Lung (tissue), 12 donors: Measurements from ENCODE around the gene COL4A6. TPM values are rescaled to one million over a fixed set of nuclear protein-coding genes. Genes with fewer than 3 reads are reported as not detected.

ENCODE experiments used
- ATAC-seq: fragments of 200-7000 bp; cut with Tn5 transposase; one replicate; pipeline ENCODE4 v1.9.1; 2020; ENCODE audit warnings: moderate number of reproducible peaks; ENCODE audit not compliant: insufficient read depth, low FRiP score
- DNase-seq, 3 donors: peaks; one replicate each; pipeline ENCODE4 v3.0.0-alpha.2; 2013 to 2017
- H3K27ac ChIP-seq, 2 donors: one replicate each; pipeline ENCODE4 v1.5.1; 2013; ENCODE audit warnings: mild to moderate bottlenecking in 2 of 2, moderate library complexity in 2 of 2, control low read depth in 1 of 2, inconsistent platforms in 1 of 2, low read depth in 1 of 2, low read length in 1 of 2
- H3K27me3 ChIP-seq, 3 donors: one replicate each; pipeline ENCODE4 v1.5.1; 2013; ENCODE audit warnings: low read length in 2 of 3; ENCODE audit not compliant: control insufficient read depth in 3 of 3, insufficient read depth in 3 of 3
- H3K36me3 ChIP-seq, 4 donors: one replicate each; pipeline ENCODE4 v1.5.1; 2013; ENCODE audit warnings: low read length in 4 of 4, mild to moderate bottlenecking in 1 of 4, moderate library complexity in 1 of 4; ENCODE audit not compliant: control insufficient read depth in 4 of 4, insufficient read depth in 4 of 4
- H3K4me1 ChIP-seq, 5 donors: one replicate each; pipeline ENCODE4 v1.5.1; 2013; ENCODE audit warnings: low read length in 5 of 5, mild to moderate bottlenecking in 2 of 5, moderate library complexity in 1 of 5; ENCODE audit not compliant: control insufficient read depth in 5 of 5, insufficient read depth in 5 of 5
- H3K4me3 ChIP-seq: one replicate; pipeline ENCODE4 v1.5.1; 2013; ENCODE audit warnings: mild to moderate bottlenecking, control low read depth, moderate library complexity
- H3K9ac ChIP-seq, 2 donors: one replicate each; pipeline ENCODE4 v1.5.1; 2013; ENCODE audit warnings: low read length in 2 of 2, control low read depth in 1 of 2; ENCODE audit not compliant: insufficient read depth in 1 of 2
- H3K9me3 ChIP-seq, 4 donors: one replicate each; pipeline ENCODE4 v1.5.1; 2013; ENCODE audit warnings: low read length in 3 of 4, mild to moderate bottlenecking in 1 of 4, moderate library complexity in 1 of 4; ENCODE audit not compliant: control insufficient read depth in 4 of 4, insufficient read depth in 3 of 4
- CTCF ChIP-seq: IDR thresholded peaks from 2 replicates; pipeline ENCODE4 v1.5.1; 2012; ENCODE audit warnings: mild to moderate bottlenecking; ENCODE audit errors: control extremely low read depth, extremely low read depth
- WGBS, 2 donors: extraction: QIAGEN DNeasy Blood & Tissue Kit; methylation state at CpG; one replicate each; pipeline ENCODE4 v1.1.7; 2013; 5-methylcytosine and 5-hydroxymethylcytosine counted together
- polyA plus RNA-seq, 2 donors: library from polyadenylated mRNA; stranded (reverse); fragments of 200-250 nt; gene quantifications; one replicate each; pipeline ENCODE4 v1.2.1, GENCODE V29; 2013
- total RNA-seq, 2 donors: library from RNA; depleted of rRNA in 1 of 2; stranded (reverse); fragments of >200 nt in 1 of 2; gene quantifications; one replicate each; pipeline ENCODE4 v1.2.1, GENCODE V29; 2014 to 2021
- donor health status: control.
- donor health status: control.
- donor health status: Bipolar disorder and iron deficiency.
- donor health status: healthy.
- donor health status: DM: yes; HTN: yes; CAD: no.

The COL4A6 gene
- total and polyA plus RNA-seq, 4 donors = 0.57 to 16.7 (median 1.6) TPM

GRCh38 chrX:108299704-108300103, 138.5 kb downstream of the COL4A6 start:
- Histone ChIP-seq H3K4me3 (no peak overlapping the region), H3K4me1 (peaks cover 0 to 45% (median 10%) of the 10 kb centered on the region in 5 donors), H3K9me3 (no peaks in the 10 kb centered on the region), H3K27ac (no peak overlapping the region), H3K27me3 (peaks cover 0 to 38% (median 5%) of the 10 kb centered on the region in 3 donors), H3K9ac (no peak overlapping the region), H3K36me3 (no peaks in the 10 kb centered on the region)
- no peak for TF ChIP-seq CTCF
- no peak for ATAC-seq
- 83 to 86% methylated on average over 1 of the region's 1 CpG for WGBS, 2 donors
- no peak for DNase-seq

- ATAC-seq (no peak), DNase-seq (peak; percentile 61 to 73 (median 67))
- Histone ChIP-seq H3K27me3 (peaks cover 0 to 40% (median 5%) of the 10 kb centered on the region in 3 donors), H3K9ac (no peak overlapping the region), H3K4me1 (peaks cover 0 to 45% (median 10%) of the 10 kb centered on the region in 5 donors), H3K4me3 (no peak overlapping the region), H3K9me3 (no peaks in the 10 kb centered on the region), H3K27ac (no peak overlapping the region), H3K36me3 (no peaks in the 10 kb centered on the region)
- no peak for TF ChIP-seq CTCF
- 2 to 15% methylated on average over 2 of the region's 2 CpGs for WGBS, 2 donors
Observed at GRCh38 chrX:108299101-108299591, 139.1 kb downstream of the COL4A6 start.

- ATAC-seq = no peak
- WGBS, 2 donors = 77 to 91% methylated on average over 16 to 18 of the region's 18 CpGs
- DNase-seq = no peak
- Histone ChIP-seq H3K9ac (no peak overlapping the region), H3K27me3 (peaks cover 0 to 44% (median 5%) of the 10 kb centered on the region in 3 donors), H3K9me3 (no peaks in the 10 kb centered on the region), H3K27ac (no peak overlapping the region), H3K4me1 (peaks cover 0 to 40% (median 4%) of the 10 kb centered on the region in 5 donors), H3K36me3 (no peaks in the 10 kb centered on the region), H3K4me3 (no peak overlapping the region)
- no peak for TF ChIP-seq CTCF
Observed at GRCh38 chrX:108298165-108298602, 140.0 kb downstream of the COL4A6 start.

GRCh38 chrX:108297290-108297689, 140.9 kb downstream of the COL4A6 start:
- no peak for ATAC-seq

More at GRCh38 chrX:108297290-108297689, 140.9 kb downstream of the COL4A6 start:
- H3K9me3 ChIP-seq = peaks cover 0 to 2% (median 0%) of the 10 kb centered on the region in 4 donors
- H3K4me3 ChIP-seq = no peak overlapping the region
- peaks cover 0 to 40% (median 3%) of the 10 kb centered on the region in 5 donors for H3K4me1 ChIP-seq
- DNase-seq = no peak
- no peak overlapping the region for H3K27ac ChIP-seq
- peaks cover 0 to 39% (median 5%) of the 10 kb centered on the region in 3 donors for H3K27me3 ChIP-seq
- no peaks in the 10 kb centered on the region for H3K36me3 ChIP-seq
- H3K9ac ChIP-seq = no peak overlapping the region
- no peak for TF ChIP-seq CTCF
